ENCODE measurements around the gene CFAP74.

The CFAP74 gene, protein sequence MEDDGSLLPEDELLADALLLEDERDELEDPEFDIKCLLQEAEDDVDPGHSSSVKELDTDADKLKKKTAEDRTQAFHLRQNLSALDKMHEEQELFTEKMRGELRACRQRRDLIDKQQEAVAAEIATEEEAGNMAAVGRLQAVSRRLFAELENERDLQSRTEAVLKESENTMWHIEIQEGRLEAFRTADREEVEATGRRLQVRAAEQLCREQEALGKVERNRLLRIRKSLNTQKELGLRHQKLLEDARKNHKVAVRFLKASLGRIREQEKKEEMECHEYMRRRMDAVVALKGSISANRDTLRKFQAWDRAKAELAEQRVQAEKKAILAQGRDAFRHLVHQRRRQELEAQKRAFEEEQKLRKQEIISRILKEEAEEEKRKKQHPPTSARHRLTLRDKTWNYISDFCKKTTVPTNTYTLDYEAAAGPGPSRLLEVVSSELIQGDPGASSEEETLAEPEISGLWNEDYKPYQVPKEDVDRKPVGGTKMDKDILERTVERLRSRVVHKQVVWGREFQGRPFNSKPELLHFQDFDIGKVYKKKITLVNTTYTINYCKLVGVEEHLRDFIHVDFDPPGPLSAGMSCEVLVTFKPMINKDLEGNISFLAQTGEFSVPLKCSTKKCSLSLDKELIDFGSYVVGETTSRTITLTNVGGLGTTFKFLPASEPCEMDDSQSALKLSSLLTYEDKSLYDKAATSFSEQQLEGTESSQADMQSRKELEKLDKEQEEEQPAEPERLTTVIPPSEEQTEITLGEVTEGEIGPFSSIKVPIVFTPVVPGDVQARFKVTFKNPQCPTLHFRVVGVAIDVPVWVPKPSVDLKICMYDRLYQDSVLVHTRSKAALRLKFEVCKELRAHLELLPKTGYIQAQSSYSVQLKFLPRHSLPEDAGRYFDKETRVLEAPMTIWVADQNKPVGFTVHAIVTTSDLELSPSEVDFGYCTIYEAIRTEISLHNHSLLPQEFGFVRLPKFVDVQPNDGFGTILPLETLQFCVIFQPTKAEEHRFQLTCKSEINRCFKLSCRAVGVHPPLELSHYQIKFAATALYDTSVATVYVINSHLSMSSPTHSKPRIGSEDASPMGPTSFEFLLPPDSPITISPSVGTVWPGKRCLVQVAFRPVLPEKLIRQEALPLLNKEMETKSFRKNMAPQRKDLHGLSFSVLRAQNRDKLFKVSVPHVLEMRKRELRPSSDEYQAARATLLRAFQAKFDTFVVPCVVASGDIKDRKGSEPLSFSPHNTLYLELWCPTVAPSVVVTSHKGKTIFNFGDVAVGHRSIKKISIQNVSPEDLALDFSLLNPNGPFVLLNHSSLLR (N-terminal part only)

DNA sequence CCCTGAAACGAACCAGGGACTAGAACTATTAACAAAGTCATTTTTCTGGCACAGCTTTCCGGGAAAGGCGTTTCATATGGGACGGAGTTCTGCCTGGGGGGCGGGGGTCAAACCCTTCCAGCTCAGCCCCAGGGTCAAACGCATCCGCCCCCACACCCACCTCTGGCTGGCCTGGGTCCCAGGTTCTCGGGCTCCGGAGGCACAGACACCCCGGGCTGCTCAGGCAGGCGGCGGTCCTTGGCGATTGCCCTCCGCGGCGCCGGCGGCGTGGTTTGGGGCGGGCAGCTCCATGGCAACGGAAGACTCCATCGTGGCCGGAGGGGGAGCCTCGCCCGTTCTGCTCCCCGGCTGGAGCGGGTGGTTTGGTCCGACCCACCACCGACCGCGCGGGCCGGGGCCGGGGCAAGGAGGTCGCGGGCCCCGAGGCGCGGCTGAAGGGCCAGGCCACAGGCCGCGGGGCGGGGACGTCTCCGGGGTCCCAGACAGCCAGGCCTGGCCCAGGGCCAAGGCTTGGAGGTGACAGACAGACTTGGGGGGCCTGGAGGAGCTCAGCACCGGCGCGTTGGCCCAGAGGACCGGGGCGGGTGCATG is at the start of gene CFAP74:
Gene CFAP74, minus strand, starts transcription at position 246 of the 591 bp plus-strand sequence. CDS start 12,830 bp downstream, outside the sequence.
- DNase-seq: peak in 1 of 2 experiments; percentile 54

GRCh38 chr1:2053217-2053616 is 49.6 kb upstream of the CFAP74 start:
- no peak for DNase-seq

GRCh38 chr1:2052756-2053155 is 49.2 kb upstream of the CFAP74 start:
- no peak for DNase-seq

DNA sequence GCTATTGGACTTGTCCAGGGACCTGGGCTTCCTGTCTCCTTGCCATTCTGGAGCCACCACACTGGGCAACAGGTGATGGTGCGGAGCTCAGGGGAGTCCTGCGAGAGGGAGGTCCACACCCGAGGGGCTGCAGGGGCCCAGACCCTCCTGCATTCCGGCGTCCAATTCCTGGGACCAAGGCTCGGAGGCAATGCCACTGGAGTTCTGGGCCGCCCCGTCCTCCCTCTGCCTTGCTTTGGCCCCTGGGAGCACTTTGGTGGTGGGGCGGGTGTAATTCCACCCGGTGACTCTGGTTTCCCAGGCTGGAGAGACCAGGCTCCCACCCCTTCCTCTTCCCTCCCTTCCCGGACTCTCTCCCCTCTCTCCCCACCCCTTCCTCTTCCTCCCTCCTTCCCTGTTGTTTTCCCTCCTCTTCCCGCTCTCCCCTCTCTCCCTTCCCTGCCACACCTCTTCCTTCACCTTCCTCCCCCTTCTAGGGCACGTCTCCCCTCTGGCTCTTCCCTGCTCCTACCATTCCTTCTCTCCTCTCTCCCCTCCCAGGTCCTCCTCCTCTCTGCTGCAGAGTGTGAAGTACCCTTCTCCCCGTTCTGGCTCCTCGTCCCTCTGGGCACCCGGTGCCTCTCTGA is 48.6 kb upstream of the CFAP74 start:
- no peak for DNase-seq

DNA sequence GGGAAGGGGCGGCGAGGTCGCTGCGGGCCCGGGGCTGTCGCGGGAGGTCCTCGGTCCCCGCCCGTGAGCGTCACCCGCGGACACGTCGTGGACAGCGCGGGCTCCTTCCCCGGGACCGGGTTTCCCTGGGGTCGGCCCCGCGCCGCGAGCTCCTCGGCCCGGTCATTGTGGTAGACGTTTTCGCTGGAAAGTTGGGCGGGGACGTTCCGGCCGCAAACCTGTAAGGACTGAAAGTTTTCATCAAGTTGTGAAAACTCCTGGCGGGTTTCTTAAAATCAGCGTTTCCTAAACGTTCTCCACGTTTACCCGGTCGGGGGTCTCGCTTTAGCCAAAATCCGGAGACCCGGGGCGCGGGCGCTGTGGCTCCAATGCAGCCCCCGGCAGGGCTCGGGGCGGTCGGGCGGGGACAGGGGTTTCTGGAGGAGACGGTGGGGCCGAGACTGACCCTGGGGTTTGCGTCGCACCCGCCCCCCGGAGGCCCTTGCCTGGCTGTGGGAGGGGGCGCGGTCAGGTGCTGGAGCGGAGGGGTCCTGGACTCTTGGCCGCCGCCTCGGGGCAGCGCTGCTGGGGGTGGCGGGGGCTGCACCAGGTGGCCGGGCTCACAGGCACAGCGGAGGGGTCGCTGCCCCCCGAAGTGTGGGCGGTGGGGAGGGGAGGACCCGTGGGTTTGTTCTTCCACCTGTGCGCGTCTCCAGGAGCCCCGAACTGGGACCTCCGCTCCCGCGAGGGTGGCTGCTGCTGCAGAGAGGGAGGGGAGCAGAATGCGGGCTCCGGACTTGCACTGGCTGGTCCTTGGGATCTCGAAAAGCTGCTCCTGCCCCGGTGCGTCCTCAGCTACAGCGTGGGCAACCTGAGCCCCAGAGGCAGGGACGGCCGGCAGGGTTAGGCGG is 47.5 kb upstream of the CFAP74 start:
- no peak for DNase-seq

DNA sequence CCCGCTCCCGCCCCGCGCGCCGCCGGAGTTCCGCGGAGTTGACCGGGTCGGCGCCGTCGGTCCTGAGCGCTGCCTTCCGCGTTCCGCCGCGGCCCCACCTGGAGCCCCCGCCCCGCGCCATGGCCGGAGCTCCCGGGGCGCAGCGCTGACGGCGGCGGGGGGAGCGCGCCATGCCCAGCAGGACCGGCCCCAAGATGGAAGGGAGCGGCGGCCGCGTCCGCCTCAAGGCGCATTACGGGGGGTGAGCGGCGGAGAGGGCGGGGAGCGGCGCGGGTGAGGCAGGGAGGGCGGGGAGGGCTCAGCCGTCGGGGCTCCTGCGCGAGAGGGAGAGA is 46.8 kb upstream of the CFAP74 start:
- peak; percentile 59 to 66 for DNase-seq

- DNase-seq: peak; percentile 92 to 93
Observed at GRCh38 chr1:2049718-2050431, 46.3 kb upstream of the CFAP74 start, which contains the start of gene PRKCZ. PRKCZ (plus strand) TSS chr1:2050411; CDS start chr1:2050631, 220 bp downstream.

GRCh38 chr1:2049225-2049717 is 45.7 kb upstream of the CFAP74 start:
- peak; percentile 21 to 27 for DNase-seq

- DNase-seq: no peak
Observed at GRCh38 chr1:2047749-2048729, 44.5 kb upstream of the CFAP74 start.

DNA sequence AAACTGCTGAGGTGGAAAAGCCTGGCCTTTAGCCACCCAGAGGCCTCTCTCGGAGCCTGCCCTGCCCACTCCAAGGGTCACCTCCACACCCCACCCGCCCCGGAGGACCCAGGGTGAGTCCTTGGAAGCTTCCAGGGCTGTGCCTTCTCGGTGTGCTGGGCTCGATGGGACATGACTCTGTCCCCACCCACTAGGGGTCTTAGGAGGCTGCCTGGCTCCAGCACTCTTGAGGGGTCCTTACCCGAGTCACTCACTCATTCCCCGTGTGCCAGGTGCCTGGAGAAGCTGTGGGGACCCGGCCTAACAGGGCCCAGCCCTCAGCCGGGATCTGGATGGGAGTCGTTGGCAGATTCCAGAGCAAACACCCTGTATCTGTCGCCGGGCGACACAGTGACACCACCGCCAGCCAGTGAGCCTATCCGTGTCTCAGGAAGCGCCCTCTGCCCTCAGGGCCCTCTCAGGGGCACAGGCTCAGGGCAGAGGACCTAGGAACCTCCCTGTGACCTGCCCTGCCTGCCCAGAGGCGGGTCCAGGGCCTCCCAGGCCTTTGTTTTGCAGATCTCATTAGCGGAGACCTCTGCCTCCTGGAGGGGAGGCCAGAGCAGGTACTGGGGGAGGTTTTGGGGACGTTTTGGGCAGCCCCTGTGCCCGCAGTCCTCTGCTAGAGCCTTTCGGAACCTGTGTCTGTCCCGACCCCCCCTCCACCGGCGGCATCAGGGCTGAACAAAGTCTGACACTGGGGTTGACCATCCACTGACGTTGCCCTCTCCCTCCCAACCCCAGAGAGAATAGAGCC is 43.6 kb upstream of the CFAP74 start:
- DNase-seq: no peak

- DNase-seq: peak; percentile 25 to 37
Observed at GRCh38 chr1:2046174-2046917, 42.8 kb upstream of the CFAP74 start.

- no peak for DNase-seq
Observed at GRCh38 chr1:2045468-2046173, 42.0 kb upstream of the CFAP74 start.

DNA sequence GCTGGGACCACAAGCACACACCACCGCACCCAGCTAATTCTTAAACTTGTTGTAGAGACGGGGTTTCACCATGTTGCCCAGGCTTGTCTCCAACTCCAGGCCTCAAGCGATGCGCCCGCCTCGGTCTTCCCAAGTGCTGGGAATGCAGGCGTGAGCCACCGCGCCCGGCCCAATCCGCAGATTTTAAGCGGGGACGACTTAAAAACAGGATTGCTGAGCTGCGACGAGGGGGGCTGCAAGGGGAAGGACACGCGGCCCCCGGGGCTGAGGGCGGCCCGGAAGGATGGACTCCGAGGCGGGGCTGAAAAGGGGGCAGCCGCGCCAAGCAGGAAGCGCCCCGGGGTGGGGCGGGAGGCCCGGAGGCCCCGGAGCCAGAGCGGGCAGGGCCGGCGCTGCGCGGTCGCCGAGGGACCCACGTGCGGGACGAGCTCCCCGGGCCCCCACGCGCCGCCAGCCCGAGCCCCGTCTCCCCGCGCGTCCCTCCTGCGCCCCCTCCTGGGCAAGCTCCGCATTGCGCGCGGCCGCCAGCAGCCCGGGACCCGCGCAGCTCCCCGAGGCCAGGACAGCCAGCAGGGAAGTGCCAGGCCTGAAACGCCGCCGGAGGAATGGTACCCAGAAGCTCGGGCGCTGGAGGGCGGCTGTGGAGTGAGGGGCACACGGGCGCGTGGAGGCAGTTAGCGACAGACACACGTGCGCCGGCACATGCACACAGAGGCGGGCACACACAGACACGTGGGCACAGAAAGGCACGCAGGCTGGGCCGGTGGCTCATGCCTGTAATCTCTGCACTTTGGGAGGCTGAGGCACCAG is 41.1 kb upstream of the CFAP74 start:
- peak; percentile 32 to 50 for DNase-seq

DNA sequence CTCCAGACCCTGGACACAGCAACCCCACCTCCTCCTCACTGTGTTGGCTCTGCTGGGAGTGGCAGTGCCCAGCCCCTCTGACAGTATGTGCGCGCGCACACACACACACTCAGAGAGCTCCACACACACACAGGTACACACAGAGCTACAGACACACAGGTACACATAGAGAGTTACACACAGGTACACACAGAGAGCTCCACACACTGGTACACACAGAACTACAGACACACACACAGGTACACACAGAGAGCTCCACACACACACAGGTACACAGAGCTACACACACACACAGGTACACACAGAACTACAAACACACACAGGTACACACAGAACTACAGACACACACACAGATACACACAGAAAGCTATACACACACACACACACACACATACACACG is 40.3 kb upstream of the CFAP74 start:
- DNase-seq: no peak
